WERI-Rb-1 (cell line): ENCODE results near the gene KLK4.

Experiments
- DNase-seq: peaks from one replicate; pipeline ENCODE4 v3.0.0-alpha.2; 2020
- H3K27ac ChIP-seq: fragments of 250-450 bp; sonication (Bioruptor Pico); 2 replicates; pipeline ENCODE4 v1.5.1; 2020; ENCODE audit warnings: mild to moderate bottlenecking, moderate library complexity
- H3K27me3 ChIP-seq: fragments of 250-450 bp; sonication (Bioruptor Pico); 2 replicates; pipeline ENCODE4 v1.5.1; 2021; ENCODE audit warnings: mild to moderate bottlenecking, low read depth, moderate library complexity; ENCODE audit not compliant: insufficient read depth, severe bottlenecking
- H3K36me3 ChIP-seq: fragments of 250-450 bp; sonication (Bioruptor Pico); 2 replicates; pipeline ENCODE4 v1.5.1; 2020; ENCODE audit warnings: mild to moderate bottlenecking, moderate library complexity
- H3K4me3 ChIP-seq: 2 replicates; pipeline ENCODE4 v1.5.1; 2011; ENCODE audit warnings: low read depth, mild to moderate bottlenecking, control low read depth, low read length
- H3K9me3 ChIP-seq: fragments of 250-450 bp; sonication (Bioruptor Pico); 2 replicates; pipeline ENCODE4 v1.5.1; 2021; ENCODE audit warnings: mild to moderate bottlenecking, moderate library complexity; ENCODE audit not compliant: severe bottlenecking
- CTCF ChIP-seq: IDR thresholded peaks from 2 replicates; pipeline ENCODE4 v1.5.1; 2011; ENCODE audit warnings: low read depth, mild to moderate bottlenecking, control low read depth, inconsistent platforms, low read length

The KLK4 gene

GRCh38 chr19:50947123-50947522 lies 35.9 kb upstream of the KLK4 start:
- DNase-seq = no peak
- peaks cover 65% of the 10 kb centered on the region for H3K27me3 ChIP-seq
- H3K36me3 ChIP-seq = no peaks in the 10 kb centered on the region
- TF ChIP-seq CTCF = no peak
- H3K27ac ChIP-seq = no peak overlapping the region
- peaks cover 3% of the 10 kb centered on the region for H3K9me3 ChIP-seq
- no peak overlapping the region for H3K4me3 ChIP-seq

- Histone ChIP-seq H3K4me3 (no peak overlapping the region), H3K27ac (no peak overlapping the region), H3K36me3 (no peaks in the 10 kb centered on the region), H3K27me3 (peaks cover 54% of the 10 kb centered on the region), H3K9me3 (no peaks in the 10 kb centered on the region)
- TF ChIP-seq CTCF = no peak
- no peak for DNase-seq
Observed at GRCh38 chr19:50944795-50945194, 33.6 kb upstream of the KLK4 start.

- peaks cover 5% of the 10 kb centered on the region for H3K9me3 ChIP-seq
- DNase-seq = no peak
- TF ChIP-seq CTCF = no peak
- no peaks in the 10 kb centered on the region for H3K36me3 ChIP-seq
- H3K4me3 ChIP-seq = no peak overlapping the region
- no peak overlapping the region for H3K27ac ChIP-seq
- peaks cover 57% of the 10 kb centered on the region for H3K27me3 ChIP-seq
Observed at GRCh38 chr19:50943074-50943828, 32.1 kb upstream of the KLK4 start.

- DNase-seq = no peak
- H3K27me3 ChIP-seq = peaks cover 63% of the 10 kb centered on the region
- peaks cover 5% of the 10 kb centered on the region for H3K9me3 ChIP-seq
- H3K4me3 ChIP-seq = no peak overlapping the region
- H3K27ac ChIP-seq = no peak overlapping the region
- no peak for TF ChIP-seq CTCF
- no peaks in the 10 kb centered on the region for H3K36me3 ChIP-seq
Observed at GRCh38 chr19:50939596-50939995, 28.4 kb upstream of the KLK4 start.

- no peak for DNase-seq
- no peak for TF ChIP-seq CTCF
Observed at GRCh38 chr19:50933640-50934039, 22.4 kb upstream of the KLK4 start.

GRCh38 chr19:50932690-50933083 lies 21.5 kb upstream of the KLK4 start:
- Histone ChIP-seq H3K27ac (no peak overlapping the region), H3K9me3 (peaks cover 2% of the 10 kb centered on the region), H3K27me3 (peaks cover 84% of the 10 kb centered on the region), H3K4me3 (no peak overlapping the region), H3K36me3 (no peaks in the 10 kb centered on the region)
- no peak for TF ChIP-seq CTCF
- no peak for DNase-seq

More at GRCh38 chr19:50933640-50934039, 22.4 kb upstream of the KLK4 start:
- H3K27ac ChIP-seq = no peak overlapping the region
- peaks cover 85% of the 10 kb centered on the region for H3K27me3 ChIP-seq
- H3K36me3 ChIP-seq = no peaks in the 10 kb centered on the region
- H3K9me3 ChIP-seq = peaks cover 2% of the 10 kb centered on the region
- H3K4me3 ChIP-seq = no peak overlapping the region
